HG03175 (cell line): ENCODE measurements around the gene ABCB4.

Experiments used
- ATAC-seq: cut with Tn5 transposase; IDR thresholded peaks from one replicate; pipeline ENCODE4 v1.9.1; 2021; ENCODE audit warnings: mild to moderate bottlenecking, moderate library complexity; ENCODE audit not compliant: unreplicated experiment

The ABCB4 gene

GRCh38 chr7:87359366-87359765 is 116.1 kb downstream of the ABCB4 start:
- no peak for ATAC-seq

- no peak for ATAC-seq
Observed at GRCh38 chr7:87356448-87356847, 119.0 kb downstream of the ABCB4 start.

- ATAC-seq = no peak
Observed at GRCh38 chr7:87354749-87355148, 120.7 kb downstream of the ABCB4 start.
